Heart left ventricle (tissue), 13 donors: ENCODE data around the gene GGA2.

Experiments used
- CTCF ChIP-seq, 12 donors: fragments of 200-600 bp; sonication (generic) in 4 of 12; IDR thresholded peaks; one replicate each; pipeline versions ENCODE4 v1.5.0 to v1.8.0; 2018 to 2022; ENCODE audit warnings: antibody characterized with exemption in 12 of 12, mild to moderate bottlenecking in 5 of 12
- POLR2A ChIP-seq, 2 donors: fragments of 450-650 bp; IDR thresholded peaks; one replicate each; pipeline ENCODE4 v1.6.1; 2017; ENCODE audit warnings: antibody characterized with exemption in 2 of 2, mild to moderate bottlenecking in 2 of 2, moderate library complexity in 2 of 2
- donor health status: ischemic (EF 13 %, LVEDD 7.1; RV severe dilation, severe dysfunction).
- donor health status: DM: no; HTN: yes; CAD: no.
- donor health status: DM: no; HTN: no; CAD: no.
- donor health status: ischemic (EF 25% LVEDD 6.9; RV normal size, moderate dysfunction).
- donor health status: ischemic (EF 25% LVEDD 5.7; RV mildly dilated, moderate dysfunction).
- donor health status: ischemic (EF 35%, LVEDD 5.7; RV mildly dilated, moderate dysfunction).
- donor health status: nonischemic (EF 11% LVEDD 7.7; RV severe dilation, severe dysfunction).
- donor health status: DM: yes; HTN: yes; CAD: no.
- donor health status: PGD.
- donor health status: ischemic (EF 29% LVEDD 5.4; RV normal size, mild dysfunction).
- donor health status: nonischemic (EF 23%, LVEDD 6.1; RV moderate dilation, normal function).

GRCh38 chr16:23506606-23506994 is 3.7 kb downstream of the GGA2 start:
- TF ChIP-seq POLR2A (IDR thresholded peaks at IDR 0.05) (no peak), CTCF (IDR thresholded peaks at IDR 0.05) (no peak)
